IPS-18c (cell line): ENCODE measurements around the gene LAMA4.
A peak's percentile ranks its signal among the peaks of the same experiment; 100 is the strongest.

Experiments used
- H3K4me3 ChIP-seq: 2 replicates; pipeline ENCODE4 v1.7.0; 2013; ENCODE audit warnings: low read depth, mild to moderate bottlenecking, low read length, moderate library complexity; ENCODE audit not compliant: insufficient read depth
- H3K9me3 ChIP-seq: one replicate; pipeline ENCODE4 v1.6.1; 2013; ENCODE audit warnings: mild to moderate bottlenecking, low read length, moderate library complexity; ENCODE audit not compliant: control insufficient read depth, insufficient read depth

The LAMA4 gene, protein sequence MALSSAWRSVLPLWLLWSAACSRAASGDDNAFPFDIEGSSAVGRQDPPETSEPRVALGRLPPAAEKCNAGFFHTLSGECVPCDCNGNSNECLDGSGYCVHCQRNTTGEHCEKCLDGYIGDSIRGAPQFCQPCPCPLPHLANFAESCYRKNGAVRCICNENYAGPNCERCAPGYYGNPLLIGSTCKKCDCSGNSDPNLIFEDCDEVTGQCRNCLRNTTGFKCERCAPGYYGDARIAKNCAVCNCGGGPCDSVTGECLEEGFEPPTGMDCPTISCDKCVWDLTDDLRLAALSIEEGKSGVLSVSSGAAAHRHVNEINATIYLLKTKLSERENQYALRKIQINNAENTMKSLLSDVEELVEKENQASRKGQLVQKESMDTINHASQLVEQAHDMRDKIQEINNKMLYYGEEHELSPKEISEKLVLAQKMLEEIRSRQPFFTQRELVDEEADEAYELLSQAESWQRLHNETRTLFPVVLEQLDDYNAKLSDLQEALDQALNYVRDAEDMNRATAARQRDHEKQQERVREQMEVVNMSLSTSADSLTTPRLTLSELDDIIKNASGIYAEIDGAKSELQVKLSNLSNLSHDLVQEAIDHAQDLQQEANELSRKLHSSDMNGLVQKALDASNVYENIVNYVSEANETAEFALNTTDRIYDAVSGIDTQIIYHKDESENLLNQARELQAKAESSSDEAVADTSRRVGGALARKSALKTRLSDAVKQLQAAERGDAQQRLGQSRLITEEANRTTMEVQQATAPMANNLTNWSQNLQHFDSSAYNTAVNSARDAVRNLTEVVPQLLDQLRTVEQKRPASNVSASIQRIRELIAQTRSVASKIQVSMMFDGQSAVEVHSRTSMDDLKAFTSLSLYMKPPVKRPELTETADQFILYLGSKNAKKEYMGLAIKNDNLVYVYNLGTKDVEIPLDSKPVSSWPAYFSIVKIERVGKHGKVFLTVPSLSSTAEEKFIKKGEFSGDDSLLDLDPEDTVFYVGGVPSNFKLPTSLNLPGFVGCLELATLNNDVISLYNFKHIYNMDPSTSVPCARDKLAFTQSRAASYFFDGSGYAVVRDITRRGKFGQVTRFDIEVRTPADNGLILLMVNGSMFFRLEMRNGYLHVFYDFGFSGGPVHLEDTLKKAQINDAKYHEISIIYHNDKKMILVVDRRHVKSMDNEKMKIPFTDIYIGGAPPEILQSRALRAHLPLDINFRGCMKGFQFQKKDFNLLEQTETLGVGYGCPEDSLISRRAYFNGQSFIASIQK (N-terminal part only)

DNA sequence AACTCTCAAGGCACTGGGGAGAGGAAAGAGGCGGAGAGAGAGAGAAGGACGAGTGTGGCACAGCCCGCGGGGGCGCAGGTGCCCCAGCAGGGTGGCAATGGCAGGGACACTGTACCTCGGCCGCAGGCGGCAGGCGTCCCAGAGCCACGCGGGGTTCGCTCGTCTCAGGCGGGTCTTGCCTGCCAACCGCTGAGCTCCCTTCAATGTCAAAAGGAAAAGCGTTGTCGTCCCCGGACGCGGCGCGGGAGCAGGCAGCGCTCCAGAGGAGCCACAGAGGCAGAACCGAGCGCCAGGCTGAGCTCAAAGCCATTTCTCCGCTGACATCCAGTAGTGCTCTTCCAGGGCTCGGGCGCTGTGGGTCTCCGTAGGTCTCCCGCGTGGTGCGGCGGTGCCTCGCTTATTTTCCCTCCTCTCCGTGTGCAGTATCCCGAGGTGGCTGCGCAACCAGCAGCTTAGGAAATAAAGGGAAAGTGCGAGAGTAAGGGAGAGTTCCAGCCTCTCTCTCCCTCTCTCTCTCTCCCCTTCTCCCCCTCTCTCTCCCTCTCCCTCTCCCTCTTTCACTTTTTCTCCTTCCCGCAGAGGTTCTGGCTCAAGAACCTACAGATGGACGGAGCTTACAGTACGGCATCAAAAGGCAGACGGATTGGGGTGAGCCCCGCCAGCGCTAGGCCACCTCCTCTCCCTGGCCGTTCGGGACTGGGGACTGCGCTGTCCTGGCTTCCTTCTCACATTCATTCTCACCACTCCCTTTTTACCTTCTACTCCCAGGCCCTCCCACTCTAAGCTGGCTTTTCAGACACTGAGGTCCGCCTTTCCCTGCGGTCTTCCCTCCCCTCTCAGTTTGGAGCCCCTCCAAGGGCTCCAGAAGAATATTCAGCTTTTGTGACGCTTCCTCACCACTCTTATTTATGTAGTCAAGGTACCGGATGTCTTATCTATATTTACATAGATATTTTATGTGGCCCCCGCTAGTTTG lies at the start of gene LAMA4:
LAMA4 (minus strand) TSS at position 727 of the 976 bp plus-strand sequence; CDS start at position 310, 417 bp downstream.
- no peaks in the 10 kb centered on the region for H3K9me3 ChIP-seq
- peak within 1 kb of the TSS; percentile 73 for H3K4me3 ChIP-seq

DNA sequence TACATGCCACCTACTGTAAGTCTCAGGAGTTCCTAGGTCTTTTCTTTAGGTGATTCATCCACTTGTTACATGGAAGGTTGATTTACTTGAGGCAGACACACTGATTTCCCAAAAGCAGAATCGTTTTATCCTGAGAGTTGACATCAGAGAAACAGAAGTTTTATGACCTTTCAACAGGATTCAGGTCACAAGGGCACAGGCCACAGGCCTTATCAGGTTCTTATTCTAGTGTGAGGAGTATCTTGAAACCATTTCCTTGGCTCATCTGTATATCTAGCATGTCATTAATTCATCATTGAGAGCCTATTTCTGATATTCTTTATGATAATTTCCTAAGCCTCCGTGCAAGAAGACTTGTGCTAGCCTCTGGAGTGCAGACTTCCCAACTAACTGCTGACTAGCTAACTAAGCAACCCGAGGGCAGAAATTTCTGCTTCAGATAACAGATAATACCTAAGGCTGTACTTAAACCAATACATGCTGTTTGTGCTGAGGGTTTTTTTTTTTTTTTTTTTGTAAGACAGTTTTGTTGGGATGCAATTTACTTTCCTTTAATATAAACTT lies 47.9 kb upstream of the LAMA4 start:
- no peak overlapping the region for H3K4me3 ChIP-seq
- H3K9me3 ChIP-seq = no peaks in the 10 kb centered on the region

DNA sequence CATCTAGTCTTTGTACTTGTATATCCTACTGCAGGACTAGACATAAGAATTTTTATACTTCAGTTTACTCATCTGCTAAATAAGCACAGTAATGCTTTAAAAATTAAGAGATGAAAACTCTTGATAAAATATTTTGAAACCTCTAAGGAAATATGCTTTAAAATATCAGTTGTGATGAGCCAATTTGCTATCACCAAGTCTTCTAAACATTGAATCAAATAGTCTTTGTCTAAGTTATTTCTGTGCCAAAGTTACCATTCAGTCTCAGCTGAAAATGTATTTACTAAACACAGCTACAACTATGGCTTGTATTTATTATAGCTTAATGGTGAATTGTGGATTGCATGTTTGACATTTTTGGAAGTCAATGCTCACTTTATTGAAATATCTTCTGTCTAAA lies 46.5 kb upstream of the LAMA4 start:
- no peak overlapping the region for H3K4me3 ChIP-seq
- H3K9me3 ChIP-seq = no peaks in the 10 kb centered on the region

DNA sequence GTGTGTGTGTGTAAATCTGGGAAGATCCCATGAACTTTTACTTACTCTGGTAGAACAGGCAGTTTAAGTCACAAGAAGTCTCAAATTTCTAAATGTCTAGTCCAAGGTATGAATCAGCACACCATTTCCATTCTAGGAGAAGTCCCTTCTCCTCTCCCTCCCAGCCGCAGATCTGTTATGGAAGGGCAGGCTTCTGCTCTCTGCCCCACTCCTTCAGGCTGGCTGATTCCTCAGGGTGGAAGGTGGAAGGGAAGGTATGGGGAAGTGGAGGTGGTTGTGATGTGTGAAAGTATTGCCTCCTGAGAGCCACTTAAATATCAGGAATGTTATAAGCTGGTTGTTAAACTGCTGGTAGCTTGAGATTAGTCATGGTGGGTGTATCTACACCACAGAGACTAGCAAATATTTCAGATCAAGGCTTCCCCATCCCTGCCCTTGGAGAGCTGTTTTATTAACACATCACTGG lies 44.5 kb upstream of the LAMA4 start:
- Histone ChIP-seq H3K4me3 (no peak overlapping the region), H3K9me3 (no peaks in the 10 kb centered on the region)

DNA sequence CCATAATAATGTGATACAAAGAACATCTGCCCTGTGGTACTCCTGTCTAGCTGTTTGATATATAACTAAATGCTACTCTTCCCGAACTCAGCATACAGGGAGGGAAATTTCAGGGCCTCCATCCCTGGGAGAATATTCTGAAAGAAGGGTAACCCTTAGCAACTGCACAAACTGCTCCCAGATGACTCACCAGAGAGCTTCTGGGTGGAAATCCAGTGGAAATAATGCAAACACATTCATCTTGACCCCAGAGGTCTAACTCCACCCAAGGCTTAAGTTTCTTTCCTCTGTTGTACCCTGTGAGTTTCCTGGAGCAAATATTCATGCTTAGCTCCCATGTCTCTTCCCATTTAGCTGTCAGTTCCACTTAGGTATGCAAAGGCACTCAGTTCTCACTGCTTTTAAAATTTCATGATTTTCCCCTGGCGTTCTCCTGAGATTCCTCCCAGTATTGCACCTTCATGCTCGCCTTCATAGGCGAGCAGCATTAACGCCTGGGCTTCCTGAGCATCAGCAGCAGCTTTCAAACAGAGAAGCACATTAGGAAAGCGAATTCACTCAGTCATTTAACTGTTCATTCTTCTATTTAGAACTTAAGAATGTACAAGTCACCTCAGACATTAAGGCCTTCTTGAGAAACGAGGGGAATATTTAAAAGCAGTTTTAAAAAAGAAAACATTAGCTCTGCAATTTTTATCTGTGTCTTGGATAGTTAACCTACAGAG lies 43.8 kb upstream of the LAMA4 start:
- Histone ChIP-seq H3K4me3 (no peak overlapping the region), H3K9me3 (no peaks in the 10 kb centered on the region)

DNA sequence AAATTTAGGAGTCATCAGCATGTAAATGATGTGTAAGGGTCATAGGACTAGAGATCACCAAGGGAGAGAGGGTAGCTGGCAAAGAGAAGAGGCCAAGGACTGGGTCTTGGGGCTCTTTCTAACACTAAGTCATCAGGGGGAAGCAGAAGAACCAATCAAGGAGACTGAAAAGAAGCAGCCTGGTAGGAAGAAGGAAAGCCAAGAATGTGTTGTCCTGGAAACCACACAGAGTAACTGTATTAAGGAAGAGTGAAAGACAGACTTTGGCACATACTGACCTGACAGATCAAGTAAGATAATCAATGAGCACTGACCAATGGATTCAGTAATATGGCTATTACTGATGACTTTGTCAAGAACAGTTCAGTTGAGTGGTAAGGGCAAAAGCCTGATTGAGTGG lies 42.3 kb upstream of the LAMA4 start:
- H3K9me3 ChIP-seq = no peaks in the 10 kb centered on the region
- no peak overlapping the region for H3K4me3 ChIP-seq

DNA sequence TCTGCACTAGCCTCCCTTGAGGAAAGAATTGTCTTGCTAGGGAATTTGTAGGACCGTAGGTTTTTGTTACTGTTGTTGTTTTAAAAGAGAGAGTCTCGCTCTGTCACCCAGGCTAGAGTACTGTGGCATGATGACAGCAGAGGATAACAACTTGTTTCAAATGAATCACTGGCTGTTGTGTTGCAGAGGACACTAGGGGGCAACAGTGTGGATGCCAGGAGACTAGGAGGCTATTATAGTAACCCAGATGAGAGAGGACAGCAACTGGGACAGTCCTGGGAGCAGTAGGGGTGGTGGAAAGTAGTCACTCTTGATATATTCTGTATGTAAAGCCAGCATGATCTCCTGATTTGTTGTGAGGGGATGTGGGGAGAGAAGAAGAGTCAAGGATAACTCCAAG lies 41.8 kb upstream of the LAMA4 start:
- Histone ChIP-seq H3K4me3 (no peak overlapping the region), H3K9me3 (no peaks in the 10 kb centered on the region)

DNA sequence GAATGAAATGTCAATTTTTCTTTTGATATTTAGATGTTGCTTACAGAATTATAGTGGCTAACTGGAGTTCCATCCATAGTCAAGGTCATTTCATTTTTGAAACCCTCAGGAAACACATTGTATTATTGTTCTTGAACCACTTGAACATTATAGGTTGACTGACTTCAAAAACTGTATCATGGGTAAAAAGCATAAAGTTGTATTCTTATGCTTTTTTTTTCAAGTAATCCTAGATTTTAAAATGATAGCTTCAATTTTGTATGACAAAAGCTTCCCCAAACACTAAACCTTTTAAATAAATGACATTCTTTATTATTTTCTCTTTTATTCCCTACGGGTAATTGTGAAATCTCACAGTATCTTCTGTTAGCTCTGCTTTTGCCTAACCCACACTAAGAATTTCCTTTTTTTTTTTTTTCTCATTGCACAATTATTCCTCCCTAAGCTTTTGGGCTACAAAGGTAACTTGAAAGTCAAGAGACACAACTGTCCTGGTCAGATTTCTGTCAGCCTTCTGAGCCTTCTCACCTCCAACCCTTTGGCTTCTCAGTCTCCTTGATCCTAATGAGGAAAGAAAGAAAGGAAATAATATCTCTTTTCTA lies 36.9 kb upstream of the LAMA4 start:
- Histone ChIP-seq H3K9me3 (no peaks in the 10 kb centered on the region), H3K4me3 (no peak overlapping the region)

DNA sequence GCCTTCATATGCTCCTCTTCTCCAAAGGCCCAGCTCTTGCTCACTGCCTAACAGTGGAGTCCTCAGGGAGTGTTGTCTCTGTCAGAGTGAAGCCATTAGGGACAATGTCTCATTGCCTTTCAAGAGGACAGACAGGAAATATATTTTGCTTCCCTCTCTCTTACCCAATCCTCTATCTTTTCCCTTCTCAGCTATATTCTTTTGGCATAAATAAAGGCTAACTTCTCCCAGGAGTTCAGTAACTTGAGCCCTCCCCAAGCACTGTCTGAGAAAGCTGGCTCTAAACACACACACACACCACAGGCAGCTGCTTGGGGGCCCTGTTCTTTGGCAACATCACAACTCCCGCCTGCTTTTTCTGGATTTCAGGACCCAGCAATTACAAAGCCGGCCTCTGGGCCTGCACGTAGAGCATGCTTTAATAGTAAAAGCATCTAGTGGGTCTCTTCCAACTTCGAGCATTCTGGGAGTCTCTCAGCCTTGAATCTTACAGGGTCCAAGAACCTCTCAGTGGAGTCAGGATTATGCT lies 34.7 kb upstream of the LAMA4 start:
- no peak overlapping the region for H3K4me3 ChIP-seq
- no peaks in the 10 kb centered on the region for H3K9me3 ChIP-seq

DNA sequence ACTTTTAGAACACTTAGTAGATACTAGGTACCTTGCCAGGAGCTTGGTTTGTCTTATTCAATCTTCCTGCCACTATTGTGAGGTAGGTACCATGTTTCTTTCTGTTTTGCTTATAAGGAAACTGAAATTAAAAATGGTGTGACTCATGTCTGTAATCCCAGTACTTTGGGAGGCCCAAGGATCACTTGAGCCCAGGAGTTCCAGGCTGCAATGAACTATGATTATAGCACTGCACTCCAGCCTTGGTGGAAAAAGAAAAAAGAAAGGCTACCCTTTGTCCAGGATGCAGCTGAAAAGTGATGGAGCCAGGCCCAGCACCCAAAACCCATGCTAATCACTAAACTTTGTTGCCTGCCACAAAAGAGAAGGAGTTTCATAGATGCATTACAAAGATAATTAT lies 34.1 kb upstream of the LAMA4 start:
- no peak overlapping the region for H3K4me3 ChIP-seq
- H3K9me3 ChIP-seq = no peaks in the 10 kb centered on the region

DNA sequence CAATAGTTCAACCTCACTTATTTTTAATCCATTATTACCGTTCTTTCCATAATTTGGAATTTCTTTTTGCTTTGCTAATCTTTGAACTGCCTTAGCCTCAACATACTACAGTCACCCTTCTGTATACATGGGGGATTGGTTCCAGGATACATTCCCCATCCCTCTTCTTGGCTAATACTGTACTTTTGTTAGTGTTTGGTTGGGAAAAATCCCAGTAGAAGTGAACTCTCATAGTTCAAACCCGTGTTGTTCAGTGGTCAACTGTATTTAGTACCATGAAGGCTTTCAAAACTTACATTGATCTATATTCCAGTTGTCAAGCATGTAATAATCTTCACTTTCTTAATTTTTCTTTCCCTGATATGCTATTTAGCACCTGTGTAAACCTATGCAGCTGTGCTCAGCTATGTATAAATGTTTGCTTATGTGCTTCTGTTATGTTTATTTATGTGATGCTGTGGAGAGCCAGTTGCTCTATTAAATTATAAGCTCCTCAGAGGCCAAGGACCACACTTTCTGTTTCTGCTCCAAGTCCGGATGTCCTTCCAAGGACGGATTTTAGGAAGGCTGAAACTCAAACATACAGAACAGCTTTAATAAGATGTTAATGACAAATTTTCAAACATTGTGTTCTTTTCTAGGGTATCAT lies 33.3 kb upstream of the LAMA4 start:
- H3K4me3 ChIP-seq = no peak overlapping the region
- H3K9me3 ChIP-seq = no peaks in the 10 kb centered on the region

DNA sequence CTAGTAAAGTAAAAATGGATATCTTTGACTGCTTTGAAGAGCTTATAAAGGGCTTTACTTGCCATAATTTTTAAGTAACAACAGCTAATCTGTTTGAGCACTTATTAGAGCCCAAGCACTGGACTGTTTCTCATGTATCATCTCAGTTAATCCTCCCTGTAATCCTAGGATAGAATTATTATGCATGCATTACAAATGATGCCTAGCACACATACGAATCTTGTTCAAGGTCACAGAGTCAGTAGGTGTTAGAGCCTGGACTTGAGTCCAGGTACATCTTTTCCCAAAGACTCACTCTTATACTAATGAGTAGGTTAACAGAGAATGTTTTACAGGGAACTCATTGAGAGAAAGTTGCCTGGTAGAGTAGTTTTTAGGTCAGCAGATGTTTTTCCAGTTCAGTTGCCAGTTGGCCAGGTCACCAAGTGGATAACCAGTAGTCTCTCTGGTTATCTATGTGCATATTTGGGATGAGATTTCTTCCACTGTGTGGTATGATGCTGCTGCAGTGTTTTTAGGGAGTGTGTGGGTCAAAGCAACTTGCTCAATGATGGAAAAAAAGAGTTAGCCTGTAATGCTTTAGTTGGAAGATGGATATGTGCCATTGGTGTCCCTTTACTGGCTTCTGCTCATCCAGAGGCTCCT lies 32.3 kb upstream of the LAMA4 start:
- Histone ChIP-seq H3K4me3 (no peak overlapping the region), H3K9me3 (no peaks in the 10 kb centered on the region)

DNA sequence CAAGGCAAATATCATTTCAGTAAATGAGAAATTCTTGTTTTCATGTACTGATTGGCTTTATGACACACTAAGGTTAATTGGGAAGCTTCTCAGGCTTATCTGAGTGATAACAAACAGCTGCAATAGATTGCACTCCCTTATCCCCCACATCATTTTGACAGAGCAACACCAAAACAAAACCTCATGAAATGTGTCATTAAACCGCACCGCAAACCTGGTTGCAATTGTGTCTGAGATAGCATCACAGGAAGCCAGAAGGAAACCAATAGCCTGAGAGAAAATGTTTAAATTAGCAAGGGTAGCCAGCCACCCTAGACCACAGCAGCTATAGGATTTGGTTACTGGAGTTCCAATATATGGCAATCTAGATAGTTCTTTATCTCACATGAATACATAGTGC lies 31.6 kb upstream of the LAMA4 start:
- Histone ChIP-seq H3K4me3 (no peak overlapping the region), H3K9me3 (no peaks in the 10 kb centered on the region)

DNA sequence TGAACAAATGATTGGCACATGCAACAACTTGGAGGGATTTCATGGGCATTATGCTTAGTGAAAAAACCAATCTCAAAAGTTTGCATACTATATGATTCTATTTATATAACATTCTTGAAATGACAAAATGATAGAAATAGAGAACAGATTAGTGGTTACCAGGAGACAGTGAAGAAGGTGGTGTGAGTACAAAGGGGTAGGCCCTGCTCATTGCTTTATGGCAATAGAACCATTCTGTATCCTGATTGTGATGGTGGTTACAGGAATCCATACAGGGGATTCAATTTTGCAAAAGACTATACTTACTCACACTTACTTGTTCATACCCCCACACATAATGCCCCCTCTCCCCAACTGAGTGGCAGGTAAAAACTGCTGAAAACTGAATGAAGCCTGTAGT lies 30.2 kb upstream of the LAMA4 start:
- no peaks in the 10 kb centered on the region for H3K9me3 ChIP-seq
- H3K4me3 ChIP-seq = no peak overlapping the region
